ENCODE data around the gene ODC1.

ODC1 gene

DNA sequence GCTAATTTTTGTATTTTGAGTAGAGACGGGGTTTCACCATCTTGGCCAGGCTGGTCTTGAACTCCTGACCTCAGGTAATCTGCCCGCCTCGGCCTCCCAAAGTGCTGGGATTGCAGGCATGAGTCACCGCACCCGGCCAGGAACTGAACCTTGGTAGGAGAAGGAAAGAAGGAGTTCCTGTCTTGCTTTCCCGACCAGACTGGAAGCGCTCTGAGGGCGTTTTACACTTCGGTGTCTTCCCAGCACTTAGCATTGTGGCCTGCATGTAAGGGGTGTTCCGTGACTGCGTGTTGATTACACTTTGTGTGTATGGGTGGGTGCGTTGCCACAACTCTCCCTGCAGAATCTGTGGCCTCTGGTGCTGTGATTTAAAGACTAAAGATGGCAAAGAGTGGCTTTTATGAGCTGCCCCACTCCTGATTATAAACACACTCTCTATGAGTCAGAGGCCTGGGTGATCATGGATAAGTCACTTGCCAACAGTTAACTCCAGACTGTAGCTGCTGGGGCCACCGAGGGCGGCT, 46.0 kb downstream of the ODC1 start:
- FAIRE-seq = peak; percentile 48
- DNase-seq (ENCODE audit: low spot score) = no peak

DNA sequence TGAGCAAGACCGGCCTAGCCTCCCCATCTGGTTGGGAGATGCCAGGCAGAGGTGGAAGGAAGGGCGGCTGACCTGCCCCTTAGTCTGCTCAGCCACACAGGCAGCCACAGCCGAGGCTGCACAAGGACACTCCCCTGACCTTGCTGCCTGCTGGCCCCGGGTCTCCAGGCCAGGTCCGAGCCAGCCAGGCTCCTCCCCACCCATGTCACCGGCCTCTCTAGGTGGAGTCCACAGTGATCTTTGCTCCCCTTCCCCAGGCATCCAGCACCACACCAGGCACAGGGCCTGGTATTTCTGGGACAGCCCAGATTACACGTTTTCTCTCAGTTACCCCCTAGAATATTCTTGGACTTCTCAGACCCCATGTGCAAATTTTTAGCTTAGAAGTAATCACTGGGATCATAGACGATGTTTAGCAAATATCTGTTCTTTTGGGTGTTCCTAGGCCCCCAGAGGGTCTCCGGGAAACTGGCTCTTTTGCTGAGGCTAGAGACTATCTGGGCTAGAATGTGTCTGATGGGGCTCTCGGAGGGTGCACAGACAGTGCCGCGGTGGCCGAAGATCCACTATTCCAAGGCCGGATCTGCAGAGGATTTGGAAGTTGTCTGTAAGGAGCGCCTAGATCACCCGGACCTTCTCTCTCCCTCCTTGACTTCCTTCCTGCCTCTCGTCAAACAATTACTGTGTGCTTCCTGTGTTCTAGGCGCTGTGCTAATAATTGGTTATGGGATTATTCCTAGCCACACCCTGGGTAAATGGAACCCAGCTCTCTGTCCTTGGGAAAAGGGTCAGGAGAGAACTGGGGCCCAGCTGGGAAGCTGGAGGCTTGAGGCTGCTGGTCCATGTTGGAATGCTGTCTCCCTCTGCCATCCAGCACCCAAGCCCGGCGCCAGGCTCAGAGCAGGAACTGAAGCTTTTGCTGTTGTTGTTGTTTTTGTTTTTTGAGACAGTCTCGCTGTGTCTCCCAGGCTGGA, 46.9 kb downstream of the ODC1 start:
- DNase-seq (ENCODE audit: low spot score) (no peak), FAIRE-seq (no peak)

DNA sequence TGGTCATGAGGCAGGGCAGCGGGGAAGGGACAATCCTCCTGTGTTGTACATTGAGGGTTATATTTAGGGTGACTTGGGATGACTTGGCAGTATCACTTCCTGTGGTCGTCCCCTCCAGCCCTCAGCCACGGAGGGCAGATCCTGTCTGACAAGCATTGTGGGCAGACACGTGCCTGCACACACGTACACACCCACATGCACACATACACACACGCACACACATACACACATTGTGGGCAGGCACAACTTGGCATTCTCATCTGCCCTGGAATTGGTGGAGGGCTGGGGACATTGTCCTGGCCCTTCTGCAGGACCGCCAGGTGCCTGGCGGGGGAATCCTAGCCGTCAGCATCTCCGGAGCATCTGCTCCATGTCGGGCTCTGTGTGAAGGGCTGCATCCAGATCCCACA, 47.6 kb downstream of the ODC1 start:
- no peak for DNase-seq (ENCODE audit: low spot score)
- peak; percentile 95 for FAIRE-seq

DNA sequence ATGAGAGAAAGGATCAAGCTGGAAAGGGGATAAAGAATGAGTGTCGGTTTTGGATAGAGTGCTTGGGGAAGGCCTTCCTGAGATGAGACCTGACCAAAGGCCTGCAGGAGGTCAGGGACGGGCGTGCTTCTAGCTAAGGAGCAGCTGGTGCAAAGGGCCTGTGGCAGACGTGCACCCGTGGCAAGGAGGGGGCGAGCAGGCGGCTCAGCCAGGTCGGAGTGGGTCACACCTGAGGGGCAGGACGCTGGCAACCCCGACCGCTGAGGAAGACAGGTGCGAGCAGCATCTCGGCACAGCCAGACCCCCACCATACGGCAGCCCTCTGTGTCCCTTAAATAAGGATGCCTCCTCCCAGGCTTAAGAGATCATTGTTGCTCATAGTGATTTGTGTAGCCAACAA, 48.1 kb downstream of the ODC1 start:
- FAIRE-seq (peak; percentile 74), DNase-seq (ENCODE audit: low spot score) (no peak)

DNA sequence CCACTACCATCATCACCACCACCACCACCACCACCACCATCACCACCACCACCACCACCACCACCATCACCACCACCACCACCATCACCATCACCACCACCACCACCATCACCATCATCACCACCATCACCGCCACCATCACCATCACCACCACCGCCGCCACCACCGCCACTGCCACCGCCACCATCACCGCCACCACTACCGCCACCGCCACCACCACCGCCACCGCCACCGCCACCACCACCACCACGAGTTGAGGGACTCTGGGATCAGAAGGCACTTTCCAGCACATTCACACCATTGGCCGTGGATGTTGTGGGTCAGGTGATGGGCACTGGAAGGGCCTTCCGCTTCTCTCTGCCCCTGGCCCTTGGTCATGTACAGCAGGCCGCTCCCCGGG, 48.8 kb downstream of the ODC1 start:
- DNase-seq (ENCODE audit: low spot score) (no peak), FAIRE-seq (peak; percentile 62)

DNA sequence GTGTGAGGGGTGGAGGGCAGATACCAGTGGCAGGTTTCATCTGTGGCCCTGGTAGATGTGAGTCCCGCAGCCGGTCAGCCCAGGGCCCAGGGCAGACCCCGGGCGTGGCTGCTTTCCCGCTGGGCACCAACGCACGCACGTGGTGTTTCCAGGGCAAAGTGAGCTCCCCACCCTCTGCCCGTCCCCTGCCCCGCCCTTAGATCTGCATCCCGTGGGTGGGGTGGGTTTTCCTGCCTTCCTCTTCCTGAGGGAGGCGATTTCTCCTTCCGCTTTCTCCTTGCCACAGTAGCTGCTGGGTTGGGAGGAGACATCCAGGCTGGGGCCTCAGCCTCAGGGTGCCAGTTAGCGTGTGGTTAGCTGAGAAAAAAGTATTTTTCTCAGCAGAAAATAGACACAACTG, 49.6 kb downstream of the ODC1 start:
- FAIRE-seq (no peak), DNase-seq (ENCODE audit: low spot score) (no peak)

DNA sequence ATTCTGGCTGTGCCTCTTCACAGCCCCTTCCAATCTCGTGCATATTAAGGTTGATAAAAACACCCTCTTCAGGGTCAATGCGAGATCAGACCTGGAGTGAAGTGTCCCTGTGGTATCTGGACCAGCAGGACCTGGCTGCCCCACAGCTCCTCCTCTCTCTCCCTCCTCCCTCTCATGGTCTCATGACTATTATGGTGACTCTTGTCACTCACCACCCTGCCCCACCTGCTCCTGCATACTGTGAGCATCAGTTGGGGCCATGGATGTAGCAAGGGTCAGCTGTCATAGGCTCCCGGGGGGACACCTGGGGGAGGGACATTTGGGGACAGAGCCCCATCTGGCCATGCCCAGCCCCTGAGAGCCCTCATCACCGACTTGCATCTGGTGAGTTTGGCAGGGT, 50.2 kb downstream of the ODC1 start:
- FAIRE-seq (no peak), DNase-seq (ENCODE audit: low spot score) (no peak)

DNA sequence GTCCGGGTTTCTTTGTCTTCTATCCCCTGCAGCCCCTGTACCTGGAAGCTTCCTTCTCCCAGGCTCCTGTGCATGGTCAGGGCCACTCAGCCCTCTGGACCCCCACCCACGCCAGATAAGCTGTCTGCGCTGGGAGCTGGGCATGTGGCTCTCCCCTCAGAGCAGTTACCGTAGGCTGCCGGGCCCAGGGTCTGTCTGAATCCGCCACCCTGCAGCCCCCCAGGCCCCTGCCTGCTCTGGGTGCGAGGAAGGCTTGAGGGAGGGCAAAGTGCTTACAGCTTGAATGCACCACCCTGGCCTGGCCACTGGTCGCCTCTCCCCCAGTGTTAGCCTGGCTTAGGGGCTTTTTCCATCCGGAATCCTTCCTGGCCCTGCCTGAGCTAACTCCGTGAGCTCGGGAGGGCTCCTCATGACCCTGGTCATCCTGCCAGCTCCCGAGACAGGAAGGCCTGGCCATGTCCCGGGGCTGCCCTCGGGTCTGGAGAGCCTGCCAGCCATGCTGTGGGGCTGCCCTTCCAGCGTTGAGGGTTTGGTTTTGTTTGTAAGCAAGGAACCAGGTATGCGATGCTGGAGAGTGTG, 50.7 kb downstream of the ODC1 start:
- no peak for FAIRE-seq

DNA sequence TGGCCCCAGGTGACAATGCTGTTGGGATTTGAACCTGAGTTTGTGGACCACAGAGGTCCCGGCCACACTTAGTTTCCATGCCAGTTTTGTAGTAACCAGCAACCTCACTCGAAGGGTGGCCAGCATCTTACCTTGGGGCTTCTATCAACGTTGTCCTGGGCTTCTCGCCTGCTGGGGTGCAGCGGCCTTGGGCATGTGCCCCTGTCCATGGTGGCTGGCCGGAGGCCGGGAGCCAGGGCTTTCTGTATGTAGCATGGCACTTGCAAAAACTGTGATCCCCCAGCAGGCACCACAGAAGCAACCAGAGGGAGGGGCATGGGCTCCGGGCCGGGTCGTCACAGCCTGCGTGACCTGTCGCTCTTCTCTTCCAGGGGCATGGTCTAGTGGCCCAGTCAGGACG, 51.7 kb downstream of the ODC1 start:
- DNase-seq (ENCODE audit: low spot score) (no peak), FAIRE-seq (no peak)

More for the DNA sequence above, 50.7 kb downstream of the ODC1 start:
- DNase-seq (ENCODE audit: low spot score) = no peak

DNA sequence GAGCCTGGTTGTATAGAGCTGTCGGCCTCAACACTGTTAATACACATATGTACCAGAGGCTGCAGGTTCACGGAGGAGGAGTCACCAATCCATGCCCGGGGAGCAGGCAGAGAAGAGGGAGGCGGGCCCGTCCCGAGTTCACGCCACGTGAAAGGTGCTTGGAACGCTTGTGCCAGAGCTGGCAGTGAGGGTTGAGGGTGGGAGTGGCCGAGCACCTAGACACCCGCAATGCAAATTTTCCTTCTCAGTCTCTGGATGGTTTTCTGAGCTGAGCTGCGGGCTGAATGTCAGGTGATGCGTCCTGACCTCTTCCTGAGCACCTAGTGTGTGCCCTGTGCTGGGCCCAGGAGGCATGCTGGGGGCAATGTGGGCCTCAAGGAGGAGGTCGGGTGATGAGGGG, 52.2 kb downstream of the ODC1 start:
- FAIRE-seq = no peak

DNA sequence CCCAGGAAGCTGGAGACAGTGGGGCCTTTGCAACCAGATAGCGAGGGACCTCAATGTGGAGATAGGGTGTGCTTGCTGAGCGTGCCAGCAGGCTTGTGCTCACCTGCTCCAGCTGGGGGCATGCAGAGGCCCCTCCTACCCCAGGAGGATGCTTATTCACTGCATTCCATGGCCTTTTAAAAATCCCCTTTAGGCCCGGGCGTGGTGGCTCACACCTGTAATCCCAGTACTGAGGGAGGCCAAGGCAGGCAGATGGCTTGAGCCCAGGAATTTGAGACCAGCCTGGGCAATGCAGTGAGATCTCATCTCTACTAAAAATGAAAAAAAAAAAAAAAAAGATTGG, 54.5 kb downstream of the ODC1 start:
- FAIRE-seq (no peak), DNase-seq (ENCODE audit: low spot score) (no peak)

More for the DNA sequence above, 52.2 kb downstream of the ODC1 start:
- DNase-seq (ENCODE audit: low spot score) = no peak

DNA sequence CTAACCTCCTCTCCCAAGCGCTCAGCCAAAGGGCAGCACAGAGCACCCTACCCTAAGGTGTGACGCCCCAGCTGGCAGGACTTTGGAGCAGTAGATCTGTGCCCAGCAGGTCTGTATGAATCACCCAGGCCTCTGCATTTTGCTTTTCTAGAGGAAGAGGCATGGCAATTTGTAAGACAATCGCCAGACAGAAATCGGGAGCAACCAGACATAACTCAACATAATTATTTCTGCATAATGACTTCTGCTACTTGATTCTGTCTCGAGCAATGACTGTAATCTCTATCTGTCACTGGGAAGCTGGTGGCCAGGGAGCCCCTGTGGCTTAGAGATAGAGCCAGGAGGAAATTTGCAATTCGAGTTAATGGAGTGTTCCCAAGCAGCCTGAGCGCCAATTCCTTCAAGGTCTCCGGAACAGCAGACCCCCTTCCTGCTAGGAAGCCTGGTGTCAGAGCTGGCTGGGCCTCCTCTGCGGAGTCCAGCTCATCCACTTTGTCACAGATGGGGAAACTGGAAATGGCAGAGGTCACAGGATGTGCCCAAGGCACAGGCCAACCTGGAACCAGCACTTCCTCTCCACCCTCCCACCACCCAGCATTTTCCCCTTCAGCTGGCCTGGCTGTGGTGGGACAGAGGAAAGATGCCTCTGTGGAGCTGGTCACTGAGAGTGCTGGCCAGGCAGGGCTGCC, 55.0 kb downstream of the ODC1 start:
- FAIRE-seq (no peak), DNase-seq (ENCODE audit: low spot score) (no peak)

DNA sequence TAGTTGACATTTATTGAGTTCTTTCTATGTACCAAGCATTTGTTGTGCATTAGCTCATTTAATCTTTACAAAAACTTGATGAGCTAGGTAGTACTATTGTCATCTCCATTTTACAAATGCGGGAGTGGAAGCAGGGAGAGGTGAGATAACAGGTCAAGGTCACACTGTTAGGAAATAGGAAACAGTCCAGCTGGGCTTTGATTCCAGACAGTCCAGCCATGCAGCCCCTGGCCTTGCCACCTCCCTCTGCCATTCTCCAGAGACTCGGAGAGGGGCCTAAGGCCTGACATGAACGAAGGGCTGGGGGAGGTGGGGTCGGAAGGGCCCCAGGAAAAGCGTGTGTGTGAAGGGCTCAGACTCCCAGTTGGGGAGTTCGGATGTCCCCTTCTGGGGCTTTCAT, 55.6 kb downstream of the ODC1 start:
- FAIRE-seq (no peak), DNase-seq (ENCODE audit: low spot score) (no peak)

DNA sequence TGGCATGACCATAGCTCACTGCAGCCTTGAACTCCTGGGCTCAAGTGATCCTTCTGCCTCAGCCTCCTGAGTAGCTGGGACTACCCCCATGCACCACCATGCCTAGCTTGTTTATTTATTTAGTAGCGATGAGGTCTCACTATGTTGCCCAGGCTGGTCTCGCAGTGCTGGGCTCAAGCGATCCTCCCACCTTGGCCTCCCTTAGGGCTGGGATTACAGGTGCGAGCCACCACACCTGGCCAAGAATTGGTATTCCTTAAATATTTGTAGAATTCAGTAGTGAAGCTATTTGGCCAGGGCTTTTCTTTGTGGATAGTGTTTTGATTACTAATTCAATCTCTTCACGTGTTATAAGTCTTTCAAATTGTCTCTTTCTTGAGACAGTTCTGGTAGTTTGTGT, 56.0 kb downstream of the ODC1 start:
- DNase-seq (ENCODE audit: low spot score) = no peak
- no peak for FAIRE-seq

DNA sequence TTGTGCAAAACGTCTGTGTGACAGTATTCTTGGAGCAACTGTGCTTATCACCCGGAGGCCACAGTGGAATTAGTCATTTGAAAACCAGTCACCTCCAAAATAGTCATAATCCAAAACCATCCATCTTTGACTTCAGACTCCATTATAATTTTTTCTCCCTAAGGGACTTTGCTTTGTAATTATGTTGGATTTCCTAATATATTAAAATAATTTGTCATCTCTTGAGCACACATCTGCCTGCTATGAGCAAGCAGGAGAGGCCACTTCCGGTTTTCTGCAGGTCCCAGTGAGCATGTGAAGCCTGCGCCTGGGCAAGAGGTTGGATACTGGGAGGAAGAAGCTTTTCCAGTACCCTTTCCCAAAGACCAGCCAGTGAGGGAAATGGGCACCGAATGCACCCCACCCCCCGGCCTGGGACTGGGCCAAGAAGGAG, 57.7 kb downstream of the ODC1 start:
- FAIRE-seq (no peak), DNase-seq (ENCODE audit: low spot score) (no peak)

Measured in urothelium cell line (cell line).